ENCODE measurements around the gene KCNQ5.

GRCh38 chr6:72941263-72941662 lies 319.4 kb downstream of the KCNQ5 start:
- TF ChIP-seq CTCF (tag by site-specific recombination; IDR thresholded peaks at IDR 0.05), result no peak
- TF ChIP-seq ZNF777 (tag by site-specific recombination; IDR thresholded peaks at IDR 0.05; ENCODE audit: borderline replicate concordance), result no peak

All from HEK293 (cell line).